GM18870 (cell line): ENCODE measurements around the gene RPP14.

Experiments
- ATAC-seq: cut with Tn5 transposase; IDR thresholded peaks from one replicate; pipeline ENCODE4 v1.9.1; 2021; ENCODE audit warnings: moderate library complexity; ENCODE audit not compliant: unreplicated experiment

Gene RPP14

DNA sequence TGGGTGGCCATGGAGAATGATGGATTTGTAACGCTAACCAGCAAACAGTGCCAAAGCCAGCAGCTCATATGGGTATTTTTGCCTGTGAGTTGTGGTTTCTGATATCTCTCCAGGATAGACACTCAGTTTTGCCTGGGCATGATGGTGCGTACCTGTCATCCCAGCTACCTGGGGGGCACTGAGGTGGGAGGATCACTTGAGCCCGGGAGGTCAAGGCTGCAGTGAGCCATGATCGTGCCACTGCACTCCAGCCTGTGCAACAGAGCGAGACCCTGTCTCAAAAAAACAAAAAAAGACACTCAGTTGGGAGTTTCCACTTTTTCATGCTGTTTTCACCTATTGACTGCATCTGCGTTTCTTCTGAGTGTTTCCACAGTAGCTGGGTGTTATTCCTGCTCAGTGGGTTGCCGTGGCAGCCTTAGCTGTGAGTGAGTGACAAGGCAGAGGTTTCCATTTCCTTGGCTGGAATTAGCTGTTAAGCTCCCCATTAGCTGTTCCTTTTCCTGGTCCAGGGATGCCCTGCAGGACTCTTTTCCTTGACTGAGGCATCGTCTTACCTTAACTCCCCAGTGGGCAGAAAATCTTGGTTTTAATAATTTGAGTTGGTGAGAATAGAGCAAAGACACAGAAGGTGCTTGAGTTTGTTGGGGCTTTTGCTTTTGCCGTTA, 14.2 kb upstream of the RPP14 start:
- no peak for ATAC-seq

DNA sequence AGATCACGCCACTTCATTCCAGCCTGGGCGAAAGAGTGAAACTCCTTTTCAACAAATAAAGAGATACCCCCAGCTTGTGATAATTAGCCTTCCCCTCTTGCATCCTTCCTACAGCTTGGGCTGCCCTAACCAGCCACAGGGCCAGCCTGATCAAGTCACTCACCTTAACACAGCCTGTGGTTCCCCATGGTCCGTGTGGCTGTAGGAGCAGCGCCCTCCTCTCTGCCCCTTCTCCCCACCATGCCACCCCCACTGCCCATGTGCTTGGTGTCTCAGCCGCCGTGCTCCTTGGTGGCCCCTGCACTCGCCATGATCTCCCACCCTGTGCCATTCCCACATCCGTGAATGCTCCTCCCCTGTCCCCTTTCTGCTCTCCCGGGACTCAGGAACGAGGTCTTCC, 13.2 kb upstream of the RPP14 start:
- ATAC-seq: no peak

DNA sequence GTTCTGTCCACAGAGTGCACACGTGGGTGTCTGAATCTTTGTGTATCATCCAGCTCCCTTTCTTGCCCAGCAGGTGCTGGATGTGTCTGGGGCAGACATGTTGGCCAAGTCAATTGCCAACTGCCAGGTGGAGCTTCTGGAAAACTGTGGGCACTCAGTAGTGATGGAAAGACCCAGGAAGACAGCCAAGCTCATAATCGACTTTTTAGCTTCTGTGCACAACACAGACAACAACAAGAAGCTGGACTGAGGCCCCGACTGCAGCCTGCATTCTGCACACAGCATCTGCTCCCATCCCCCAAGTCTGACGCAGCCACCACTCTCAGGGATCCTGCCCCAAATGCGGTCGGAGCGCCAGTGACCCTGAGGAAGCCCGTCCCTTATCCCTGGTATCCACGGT, 12.5 kb upstream of the RPP14 start:
- ATAC-seq: no peak

DNA sequence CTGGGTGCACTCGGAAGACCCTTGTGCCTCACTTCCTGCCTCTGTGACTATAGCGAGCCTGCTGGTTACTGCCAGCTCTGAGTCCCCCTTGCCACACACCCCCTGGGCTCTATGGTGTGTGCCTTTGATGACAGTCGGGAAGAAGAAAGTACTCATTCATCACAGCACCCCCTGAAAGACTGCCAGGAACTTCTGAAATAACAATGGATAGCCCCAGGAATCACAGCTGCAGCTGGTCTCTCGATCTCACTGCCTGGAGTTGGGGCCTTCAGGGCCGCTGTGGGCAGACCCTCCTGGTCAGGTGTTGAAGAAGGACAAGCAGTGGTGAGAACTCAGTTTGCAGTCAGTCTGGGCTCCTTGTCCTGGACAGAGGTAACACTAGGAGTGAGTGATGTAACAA, 9.8 kb upstream of the RPP14 start:
- ATAC-seq: no peak

DNA sequence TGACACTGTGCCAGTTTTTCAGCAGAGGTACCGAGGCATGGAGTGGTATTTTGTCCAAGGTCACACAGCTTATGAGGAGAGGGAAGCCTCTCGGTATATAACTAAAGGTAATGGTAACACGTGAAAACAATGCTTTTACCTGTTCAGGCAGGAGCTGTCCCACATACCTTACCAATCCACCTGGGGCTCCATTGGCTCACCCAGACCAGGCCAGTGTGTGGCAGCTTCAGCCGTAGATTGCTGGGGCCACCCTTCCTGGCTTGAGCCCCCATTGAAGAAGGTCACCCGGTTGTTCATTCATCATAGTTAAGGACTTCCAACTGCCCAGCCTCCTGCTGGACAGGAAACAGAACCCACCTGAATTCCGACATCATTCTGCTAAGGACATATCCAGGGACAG, 9.2 kb upstream of the RPP14 start:
- no peak for ATAC-seq

DNA sequence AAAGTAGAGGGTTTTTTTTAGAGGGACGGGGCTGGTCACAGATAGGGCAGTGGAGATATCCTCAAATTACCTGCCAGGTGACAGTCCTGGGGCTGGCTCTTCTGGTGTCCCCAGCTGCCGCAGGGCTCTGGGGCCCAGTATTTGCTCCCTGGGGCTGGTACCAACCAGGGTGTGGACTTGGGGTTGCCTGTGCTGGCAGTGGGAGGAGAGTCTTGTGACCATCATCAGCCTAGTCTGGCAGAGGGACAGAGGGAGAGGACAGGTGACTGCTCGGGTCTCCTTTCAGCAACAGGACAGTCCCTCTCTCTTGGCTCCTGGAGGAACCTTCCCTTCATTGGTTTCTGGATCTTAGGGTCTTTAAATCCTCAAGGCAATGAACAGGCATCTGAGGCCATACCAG, 7.9 kb upstream of the RPP14 start:
- ATAC-seq: no peak

DNA sequence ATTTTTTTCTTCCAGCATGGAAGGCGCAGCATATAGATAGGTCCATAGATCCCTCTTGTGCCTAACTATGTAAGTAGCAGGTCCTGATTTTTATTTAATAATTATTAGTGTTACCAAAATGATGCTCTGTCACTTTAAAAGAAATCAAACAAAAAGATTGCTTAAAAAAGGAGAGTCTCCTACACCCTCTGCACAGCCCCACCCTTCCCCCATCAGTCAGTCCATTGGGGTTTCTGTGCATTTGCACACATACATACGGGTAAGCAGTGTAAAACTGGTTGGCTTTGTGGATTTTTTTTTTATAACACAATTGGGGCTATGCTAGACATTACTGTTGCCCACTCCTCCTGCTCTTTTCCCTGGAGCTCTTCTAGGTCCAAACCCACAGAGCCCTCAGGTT, 7.0 kb upstream of the RPP14 start:
- ATAC-seq: no peak

DNA sequence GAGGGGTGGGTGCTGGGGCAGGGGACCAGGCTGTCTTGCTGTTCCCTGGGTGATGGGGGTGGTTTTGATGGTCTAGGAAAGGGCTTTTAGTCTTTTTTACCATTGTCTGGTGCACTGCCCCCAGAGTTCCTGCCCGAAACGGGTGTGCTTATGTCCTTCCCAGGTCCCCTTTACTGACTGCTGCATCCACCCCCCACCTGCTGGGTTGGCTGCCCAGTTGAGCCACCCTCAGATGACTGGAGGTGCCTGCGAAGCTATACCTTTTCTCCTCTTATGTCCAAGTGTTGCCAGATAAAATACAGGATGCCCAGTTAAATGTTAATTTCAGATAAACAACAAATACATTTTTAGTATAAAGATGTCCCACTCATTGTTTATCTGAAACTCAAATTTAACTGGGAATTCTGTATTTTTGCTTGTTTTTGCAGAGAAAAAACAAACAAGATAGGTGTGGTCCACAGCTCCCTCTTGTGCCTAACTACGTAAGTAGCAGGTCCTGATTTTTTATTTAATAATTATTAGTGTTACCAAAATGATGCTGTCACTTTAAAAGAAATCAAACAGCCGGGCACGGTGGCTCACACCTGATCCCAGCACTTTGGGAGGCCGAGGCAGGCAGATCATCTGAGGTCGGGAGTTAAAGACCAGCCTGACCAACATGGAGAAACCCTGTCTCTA, 6.1 kb upstream of the RPP14 start:
- ATAC-seq: no peak

DNA sequence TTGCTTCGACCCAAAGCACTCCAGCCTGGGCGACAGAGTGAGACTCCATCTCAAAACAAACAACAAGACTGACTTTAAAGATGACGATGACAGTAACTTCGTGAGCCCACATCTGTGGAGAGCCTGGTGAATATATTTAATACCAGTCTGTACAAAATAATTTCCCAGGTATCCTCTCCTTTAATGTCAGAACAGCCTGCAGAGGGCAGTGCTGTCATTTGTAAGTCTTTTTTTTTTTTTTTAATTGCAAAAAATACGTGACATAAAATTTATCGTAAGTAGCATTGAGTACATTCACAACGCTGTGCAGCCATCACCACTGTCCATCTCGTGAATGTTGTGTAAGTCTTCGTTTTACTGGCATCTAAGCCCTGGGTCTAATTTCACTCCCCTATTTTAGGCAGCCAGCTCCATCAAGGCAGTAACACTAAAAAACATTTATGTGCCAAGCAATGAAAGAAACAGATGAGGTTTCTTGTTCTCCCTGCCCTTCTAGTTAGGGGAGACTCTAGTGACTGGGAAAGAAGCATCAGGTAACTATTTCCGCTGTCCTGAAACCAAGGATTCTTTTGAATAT, 1.7 kb downstream of the RPP14 start:
- no peak for ATAC-seq

DNA sequence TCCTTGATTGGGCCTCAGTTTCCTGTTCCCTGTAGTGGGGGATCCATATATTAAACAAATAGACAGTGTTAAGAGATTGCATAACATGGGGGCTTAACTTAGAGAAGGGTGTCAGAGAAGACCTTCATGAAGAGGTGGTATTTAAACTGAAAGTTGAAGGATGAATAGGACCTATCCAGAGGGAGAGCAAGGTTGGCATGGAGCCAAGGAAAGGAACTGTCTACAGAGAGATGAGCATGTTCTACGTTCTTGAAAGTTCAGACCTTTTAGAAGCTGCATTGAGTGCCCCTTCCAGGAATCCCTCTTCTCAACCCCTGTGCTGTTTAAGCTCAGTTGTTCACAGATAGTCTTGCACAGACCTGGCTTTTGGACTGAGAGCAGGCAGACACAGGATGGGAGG, 2.7 kb downstream of the RPP14 start:
- no peak for ATAC-seq

DNA sequence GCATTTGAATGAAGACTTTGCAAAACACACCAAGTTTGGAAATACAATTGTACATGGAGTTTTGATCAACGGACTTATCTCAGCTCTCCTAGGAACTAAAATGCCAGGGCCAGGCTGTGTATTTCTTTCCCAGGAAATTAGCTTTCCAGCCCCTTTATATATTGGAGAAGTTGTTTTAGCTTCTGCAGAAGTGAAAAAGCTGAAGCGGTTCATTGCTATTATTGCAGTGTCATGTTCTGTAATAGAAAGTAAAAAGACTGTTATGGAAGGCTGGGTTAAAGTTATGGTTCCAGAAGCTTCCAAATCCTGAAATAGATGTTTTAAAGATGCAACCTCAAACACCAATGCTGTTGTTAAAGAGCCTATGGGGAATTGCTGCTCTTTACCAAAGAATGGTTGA, 11.8 kb downstream of the RPP14 start:
- ATAC-seq: no peak

DNA sequence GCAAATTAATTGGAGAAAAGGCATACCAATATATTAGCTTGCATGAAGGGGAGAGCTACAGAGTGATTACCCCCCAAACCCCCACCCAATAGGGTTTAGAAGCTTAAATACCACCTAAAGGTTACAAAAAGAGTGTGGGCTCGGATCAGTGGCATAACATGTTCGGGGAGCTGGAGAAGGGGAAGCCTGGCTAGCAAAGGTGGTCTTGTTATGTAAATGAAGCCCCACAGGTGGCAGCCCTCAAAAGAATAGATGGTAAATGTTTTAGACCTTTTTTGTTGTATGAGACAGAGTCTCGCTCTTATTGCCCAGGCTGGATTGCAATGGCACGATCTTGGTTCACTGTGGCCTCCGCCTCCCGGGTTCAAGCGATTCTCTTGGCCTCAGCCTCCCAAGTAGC, 15.7 kb downstream of the RPP14 start:
- no peak for ATAC-seq

DNA sequence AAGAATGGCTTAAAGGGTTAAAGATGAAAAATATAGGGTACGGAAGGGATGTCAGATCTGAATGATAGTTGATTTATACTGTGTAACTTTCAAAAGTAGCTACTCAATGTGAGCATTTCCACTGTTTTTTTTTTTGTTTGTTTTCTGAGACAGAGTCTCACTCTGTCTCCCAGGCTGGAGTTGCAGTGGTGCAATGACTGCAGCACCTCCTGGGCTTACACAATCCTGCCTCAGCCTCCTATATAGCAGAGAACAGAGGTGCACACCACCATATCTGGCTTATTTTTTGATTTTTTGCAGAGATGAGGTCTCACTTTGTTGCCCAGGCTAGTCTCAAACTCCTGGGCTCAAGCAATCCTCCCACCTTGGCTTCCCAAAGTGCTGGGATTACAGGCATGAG, 16.7 kb downstream of the RPP14 start:
- ATAC-seq: no peak

DNA sequence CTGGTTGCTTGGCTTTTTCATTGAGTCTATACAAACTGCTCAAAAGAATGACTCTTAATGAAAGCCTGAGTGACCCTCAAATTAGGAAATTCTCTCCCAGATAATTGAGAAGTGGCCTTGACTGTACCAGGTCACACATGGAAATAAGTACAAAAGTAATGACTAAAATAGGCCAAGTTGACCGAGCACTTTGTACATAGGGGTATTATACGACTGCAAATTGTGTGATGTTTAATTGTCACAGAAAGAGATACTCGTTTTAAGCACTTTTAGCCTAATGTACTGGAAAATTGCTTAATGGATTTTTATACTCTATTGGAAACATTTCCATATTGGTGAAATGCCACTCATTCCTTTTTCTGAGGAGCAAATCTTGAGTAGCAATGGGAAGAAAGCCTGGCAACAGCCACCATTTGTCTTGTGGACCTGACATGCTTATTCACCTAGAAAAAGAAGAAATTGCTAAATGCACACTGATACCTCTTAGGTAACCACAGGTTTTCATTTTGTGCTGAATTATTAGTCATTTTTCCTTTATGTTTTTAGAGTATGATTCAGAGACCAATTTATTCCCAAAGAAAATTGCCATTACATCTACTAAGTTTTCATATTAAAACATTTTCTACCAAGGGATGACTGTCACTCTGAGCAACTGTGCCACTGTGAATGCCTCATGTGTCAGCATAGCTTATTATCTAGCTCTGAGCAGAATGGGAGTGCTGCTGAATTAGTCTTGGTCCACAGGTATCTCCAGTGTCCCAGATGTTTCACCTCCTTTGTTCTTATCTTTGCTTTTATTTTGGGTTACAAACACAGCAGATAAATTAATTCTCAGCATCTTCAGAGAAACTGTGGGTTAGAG, 17.7 kb downstream of the RPP14 start:
- ATAC-seq: no peak

DNA sequence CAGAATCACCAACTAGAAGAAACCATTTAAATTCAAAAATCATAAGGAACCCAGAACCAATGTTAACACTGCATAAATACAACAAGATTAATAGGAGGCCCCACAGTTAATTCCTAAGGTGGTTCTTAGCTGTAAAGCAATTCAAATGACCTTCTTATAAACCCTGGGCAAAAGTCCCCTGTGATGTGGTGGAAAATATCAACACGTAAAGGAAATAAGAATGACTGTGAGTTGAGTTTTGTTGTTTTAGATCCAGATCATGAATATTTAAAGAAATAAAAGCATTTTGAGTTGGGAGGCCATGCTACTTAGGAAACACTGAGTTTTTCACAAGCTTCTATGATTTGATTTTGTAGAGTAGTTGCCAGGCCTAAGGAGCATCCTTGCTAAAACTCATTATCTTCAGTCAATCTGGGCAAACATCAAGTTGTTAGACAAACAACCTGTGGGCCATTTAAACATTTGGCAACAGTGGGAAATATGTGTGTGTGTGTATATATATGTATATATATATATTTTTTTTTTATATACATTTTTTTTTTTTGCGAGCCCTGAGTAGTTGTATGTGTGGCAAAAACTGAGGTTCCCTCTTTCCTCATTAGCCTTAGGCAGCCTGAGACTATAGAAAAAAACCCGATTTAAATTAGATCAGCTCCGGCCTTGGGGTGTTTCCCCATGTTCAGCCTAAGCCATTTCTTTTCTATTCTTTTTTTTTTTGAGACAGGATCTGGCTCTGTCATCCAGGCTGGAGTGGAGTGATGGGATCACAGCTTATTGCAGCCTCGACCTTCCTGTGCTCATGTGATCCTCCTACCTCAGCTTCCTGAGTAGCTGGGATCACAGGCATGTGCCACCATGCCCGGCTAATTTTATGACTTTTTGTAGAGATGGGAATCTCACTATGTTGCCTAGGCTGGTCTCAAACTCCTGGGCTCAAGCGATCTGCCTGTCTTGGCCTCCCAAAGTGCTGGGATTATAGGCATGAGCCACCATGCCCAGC, 18.6 kb downstream of the RPP14 start:
- no peak for ATAC-seq

DNA sequence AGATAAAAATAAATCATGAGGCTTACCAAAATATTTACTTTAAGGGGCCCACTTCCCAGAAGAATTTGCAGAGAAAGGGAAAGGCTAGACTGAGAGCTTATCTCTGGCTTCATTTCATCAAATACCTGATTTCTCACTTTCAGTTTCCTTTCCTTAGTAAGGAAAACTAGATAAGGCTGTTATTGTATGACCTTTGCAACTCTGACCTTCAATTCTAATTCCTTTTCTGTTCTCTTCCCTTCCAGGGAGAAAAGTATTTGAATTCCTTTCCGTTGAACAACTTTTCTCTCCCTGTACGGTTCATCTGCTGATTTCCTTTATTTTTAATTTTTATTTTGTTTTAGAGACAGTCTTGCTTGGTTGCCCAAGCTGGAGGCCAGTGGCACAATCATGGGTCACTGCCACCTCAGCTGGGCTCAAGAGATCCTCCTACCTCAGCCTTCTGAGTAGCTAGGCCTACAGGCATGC, 19.5 kb downstream of the RPP14 start:
- ATAC-seq: no peak

DNA sequence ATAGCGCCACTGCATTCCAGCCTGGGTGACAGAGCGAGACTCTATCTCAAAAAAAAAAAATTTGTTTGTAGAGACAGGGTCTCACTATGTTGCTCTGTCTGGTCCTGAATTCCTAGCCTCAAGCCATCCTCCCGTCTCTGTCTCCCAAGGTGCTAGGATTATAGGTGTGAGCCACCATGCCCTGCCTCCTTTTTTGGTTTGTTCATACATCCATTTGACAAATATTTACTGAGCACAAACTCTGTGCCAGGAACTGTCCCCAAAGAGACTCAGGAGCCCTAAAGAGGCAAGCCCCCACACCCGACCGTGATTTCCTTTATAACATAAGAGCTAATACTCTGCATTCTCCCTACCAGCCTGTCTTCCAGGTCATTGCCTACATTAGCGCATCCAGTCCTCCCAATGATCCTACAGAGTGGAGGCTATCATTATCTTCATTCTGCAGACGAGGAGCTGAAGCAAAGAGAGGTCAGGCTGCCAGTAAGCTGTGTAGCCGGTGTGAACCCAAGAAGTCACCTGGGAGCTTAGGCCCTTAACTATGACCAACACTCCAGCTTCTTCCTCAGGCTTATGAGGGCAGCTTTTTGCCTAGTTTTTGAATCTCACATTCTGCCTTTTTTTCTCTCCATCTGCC, 20.3 kb downstream of the RPP14 start:
- ATAC-seq: no peak

DNA sequence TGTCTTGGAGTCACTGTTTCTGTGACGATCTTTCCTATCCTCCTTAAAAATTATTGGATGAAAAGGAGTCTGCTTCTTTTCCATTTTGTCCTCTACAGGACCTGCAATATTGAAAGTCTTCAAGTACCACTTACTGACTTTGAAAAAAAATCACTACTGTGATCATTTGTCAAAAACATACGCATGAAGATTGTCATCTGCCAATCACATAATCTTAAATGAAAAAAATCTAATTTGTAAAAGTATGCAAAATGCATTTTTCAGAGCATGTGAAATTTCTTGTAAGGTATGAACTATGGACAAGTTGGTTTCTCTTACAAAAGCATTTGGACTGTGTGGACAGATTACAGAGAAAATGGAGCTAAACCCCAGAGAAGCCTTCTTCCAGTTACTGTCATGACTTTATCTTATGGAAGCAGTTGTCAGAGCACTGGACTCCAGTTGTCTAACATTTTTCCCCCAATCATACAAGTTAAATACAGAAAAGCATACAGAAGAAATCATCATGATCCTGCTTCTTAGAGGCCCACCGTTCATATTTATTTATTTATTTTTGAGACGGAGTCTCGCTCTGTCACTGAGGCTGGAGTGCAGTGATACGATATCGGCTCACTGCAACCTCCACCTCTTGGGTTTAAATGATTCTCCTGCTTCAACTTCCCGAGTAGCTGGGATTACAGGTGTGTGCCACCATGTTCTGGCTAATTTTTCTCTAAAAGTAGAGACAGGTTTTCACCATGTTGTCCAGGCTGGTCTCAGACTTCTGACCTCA, 23.3 kb downstream of the RPP14 start:
- no peak for ATAC-seq

DNA sequence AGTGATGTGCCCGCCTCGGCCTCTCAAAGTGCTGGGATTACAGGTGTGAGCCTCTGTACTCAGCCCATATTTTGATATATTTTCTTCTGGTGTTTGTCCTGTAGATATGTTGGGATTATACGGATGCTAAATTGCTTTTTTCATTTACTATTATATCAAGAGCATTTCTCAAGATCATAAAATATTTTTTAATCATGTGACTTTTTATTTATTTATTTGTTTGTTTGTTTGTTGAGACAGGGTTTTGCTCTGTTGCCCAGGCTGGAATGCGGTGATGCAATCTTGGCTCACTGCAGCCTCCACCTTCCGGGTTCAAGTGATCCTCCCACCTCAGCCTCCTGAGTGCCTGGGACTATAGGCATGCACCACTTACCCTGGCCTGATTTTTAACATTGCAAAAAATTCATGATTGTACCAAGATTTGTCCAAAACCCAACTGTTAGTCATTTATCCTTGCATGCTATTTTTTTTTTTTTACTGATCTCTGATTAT, 23.9 kb downstream of the RPP14 start:
- no peak for ATAC-seq
